K562 (cell line): ENCODE results near the gene CTDSPL. TPM values are rescaled to one million over a fixed set of nuclear protein-coding genes. Genes with fewer than 3 reads are reported as not detected.
A peak's percentile ranks its signal among the peaks of the same experiment; 100 is the strongest.

Source experiments
- ATAC-seq: fragments of 200-7000 bp; cut with Tn5 transposase; 3 replicates; pipeline ENCODE4 v1.9.1; 2020; ENCODE audit warnings: moderate library complexity
- BruUV-seq: library from RNA; stranded (reverse); fragments of 400-500 nt; replicated peaks from 2 replicates; lab custom pipeline; 2021; lab: Mats Ljungman, UMichigan
- CTCF ChIA-PET: fragments of 300-600 bp; formaldehyde crosslinking; extraction: SDS; loops from one replicate; lab custom pipeline; 2021; ENCODE audit warnings: low intra/inter-chr PET ratio; lab: Yijun Ruan, JAX
- POLR2A ChIA-PET: fragments of 300-600, 350-650 bp; sonication (Branson Sonifier 250); formaldehyde crosslinking; extraction: SDS; loops from one replicate; lab custom pipeline; 2021; ENCODE audit warnings: antibody characterized with exemption, inconsistent platforms; lab: Yijun Ruan, JAX
- DNase-seq, 4 experiments: peaks; one replicate each; pipeline versions ENCODE4 v3.0.0 to v3.0.0-alpha.2; 2011 to 2018; ENCODE audit warnings: low spot score in 3 of 4, mixed read lengths in 3 of 4; ENCODE audit errors: extremely low read depth in 1 of 4
- FAIRE-seq: peaks from 2 replicates; lab custom pipeline; 2011; peaks lifted over from hg19 to GRCh38; lab: Jason Lieb, UNC
- H2AFZ ChIP-seq: 2 replicates; pipeline ENCODE4 v1.6.0; 2011; ENCODE audit warnings: low read depth, low read length, control low read depth, inconsistent platforms
- H3K27ac ChIP-seq: fragments of 200-600 bp; 3 replicates; pipeline ENCODE4 v1.8.0; 2011; ENCODE audit warnings: low read depth, mild to moderate bottlenecking, control low read depth, inconsistent platforms, low read length, moderate library complexity, mixed read lengths; ENCODE audit errors: extremely low read depth
- H3K27me3 ChIP-seq, 2 experiments: fragments of 300-600 bp in 1 of 2; 2 replicates in 1 of 2; 3 replicates in 1 of 2; pipeline versions ENCODE4 v1.6.0 to v1.8.0; 2011; ENCODE audit warnings: inconsistent platforms in 2 of 2, low read length in 2 of 2, mild to moderate bottlenecking in 1 of 2, mixed read lengths in 1 of 2, moderate library complexity in 1 of 2; ENCODE audit not compliant: control insufficient read depth in 2 of 2, insufficient read depth in 2 of 2
- H3K36me3 ChIP-seq: fragments of 300-600 bp; 3 replicates; pipeline ENCODE4 v1.8.0; 2011; ENCODE audit warnings: mild to moderate bottlenecking, low read length, inconsistent platforms; ENCODE audit not compliant: control insufficient read depth, insufficient read depth
- H3K4me1 ChIP-seq, 2 experiments: fragments of 200-600 bp in 1 of 2; replicated peaks in 1 of 2; 2 replicates in 1 of 2; 3 replicates in 1 of 2; pipeline versions ENCODE4 v1.5.1 to v1.8.0; 2011; ENCODE audit warnings: inconsistent platforms in 2 of 2, low read length in 2 of 2, mild to moderate bottlenecking in 1 of 2, mixed read lengths in 1 of 2, moderate library complexity in 1 of 2; ENCODE audit not compliant: control insufficient read depth in 2 of 2, insufficient read depth in 2 of 2
- H3K4me2 ChIP-seq: 2 replicates; pipeline ENCODE4 v1.6.1; 2011; ENCODE audit warnings: low read length, control low read depth, inconsistent platforms, mixed read lengths; ENCODE audit not compliant: insufficient read depth
- H3K4me3 ChIP-seq: fragments of 200-600 bp; sonication (generic), shearing (Covaris generic); 2 replicates; pipeline ENCODE4 v1.5.1; 2016; ENCODE audit warnings: control low read depth, inconsistent platforms
- H3K79me2 ChIP-seq: fragments of 200-600 bp; 3 replicates; pipeline ENCODE4 v1.8.0; 2011; ENCODE audit warnings: low read length, inconsistent platforms; ENCODE audit not compliant: control insufficient read depth, insufficient read depth
- H3K9ac ChIP-seq, 2 experiments: 2 replicates each; pipeline versions ENCODE4 v1.6.0 to v1.6.1; 2011; ENCODE audit warnings: low read depth in 2 of 2, low read length in 2 of 2, control low read depth in 1 of 2, inconsistent platforms in 1 of 2, mild to moderate bottlenecking in 1 of 2, mixed read lengths in 1 of 2; ENCODE audit not compliant: insufficient read depth in 1 of 2
- H3K9me1 ChIP-seq: one replicate; pipeline ENCODE4 v1.6.0; 2011; ENCODE audit warnings: inconsistent platforms, mild to moderate bottlenecking, low read length, moderate library complexity; ENCODE audit not compliant: control insufficient read depth, insufficient read depth
- H3K9me3 ChIP-seq: replicated peaks from 2 replicates; pipeline ENCODE4 v1.5.1; 2011; ENCODE audit warnings: low read depth, low read length, inconsistent platforms; ENCODE audit not compliant: control insufficient read depth, insufficient read depth
- H4K20me1 ChIP-seq: replicated peaks from 2 replicates; pipeline ENCODE4 v1.6.1; 2011; ENCODE audit warnings: low read length, inconsistent platforms, mixed read lengths; ENCODE audit not compliant: control insufficient read depth, insufficient read depth
- ARID1B ChIP-seq: fragments of 450-650 bp; IDR thresholded peaks from 2 replicates; pipeline ENCODE4 v1.6.1; 2016; ENCODE audit warnings: antibody characterized with exemption, mild to moderate bottlenecking, inconsistent platforms
- ASH1L ChIP-seq: fragments of 450-650 bp; IDR thresholded peaks from 2 replicates; pipeline ENCODE4 v1.6.1; 2018; ENCODE audit warnings: borderline replicate concordance, mild to moderate bottlenecking, low read depth; ENCODE audit not compliant: partially characterized antibody
- CHD1 ChIP-seq: fragments of 200-600 bp; sonication (generic); IDR thresholded peaks from one replicate; pipeline ENCODE4 v1.6.1; 2012; ENCODE audit warnings: mild to moderate bottlenecking, moderate library complexity, low read length, inconsistent platforms
- HMG20B ChIP-seq: fragments of 250-450 bp; sonication (Bioruptor Pico); IDR thresholded peaks from 2 replicates; pipeline ENCODE4 v1.5.0; 2021; ENCODE audit warnings: mild to moderate bottlenecking
- NFE2 ChIP-seq: IDR thresholded peaks from 2 replicates; pipeline ENCODE4 v1.6.1; 2014; ENCODE audit warnings: antibody characterized with exemption, low read depth
- SMAD4 ChIP-seq: fragments of 250-450 bp; sonication (Bioruptor Pico); conservative IDR thresholded peaks from 2 replicates; pipeline ENCODE4 v1.8.0; 2021; ENCODE audit warnings: inconsistent platforms, mild to moderate bottlenecking, moderate library complexity
- STAG1 ChIP-seq: sonication (generic); formaldehyde crosslinking; IDR thresholded peaks from 2 replicates; pipeline ENCODE4 v1.5.0; 2020; ENCODE audit warnings: missing genetic modification reagents, borderline replicate concordance
- ZNF140 ChIP-seq: fragments of 250-450 bp; sonication (Bioruptor Pico); IDR thresholded peaks from 2 replicates; pipeline ENCODE4 v1.8.0; 2021; ENCODE audit warnings: moderate library complexity, mild to moderate bottlenecking, inconsistent platforms
- ZNF165 ChIP-seq: fragments of 250-450 bp; sonication (Bioruptor Pico); IDR thresholded peaks from 2 replicates; pipeline ENCODE4 v1.4.0; 2020; ENCODE audit warnings: borderline replicate concordance
- ZNF212 ChIP-seq: fragments of 450-650 bp; formaldehyde crosslinking; IDR thresholded peaks from 2 replicates; pipeline ENCODE4 v1.4.0; 2020; ENCODE audit warnings: mild to moderate bottlenecking
- ZNF699 ChIP-seq: fragments of 250-450 bp; sonication (Bioruptor Pico); IDR thresholded peaks from 2 replicates; pipeline ENCODE4 v1.8.0; 2021; ENCODE audit warnings: mild to moderate bottlenecking, moderate library complexity; ENCODE audit not compliant: insufficient replicate concordance
- WGBS: fragments of 100-300 bp; shearing (Covaris generic); methylation state at CpG from one replicate; pipeline ENCODE4 v1.1.6; 2016; ENCODE audit warnings: low coverage, mixed read lengths; ENCODE audit not compliant: insufficient coverage; ENCODE audit errors: missing lambda C conversion rate; 5-methylcytosine and 5-hydroxymethylcytosine counted together
- in situ Hi-C: fragments of 300-500 bp; cut with MboI; formaldehyde crosslinking; loops from 4 replicates; pipeline ENCODE4 v1.15.0; 2018; ENCODE audit warnings: inconsistent platforms, mixed read lengths
- intact Hi-C: fragments of 100-400 bp; cut with micrococcal nuclease; formaldehyde crosslinking; loops from 2 replicates; pipeline ENCODE4 v1.14.2; 2022
- polyA plus RNA-seq, 8 experiments: library from polyadenylated mRNA; depleted of rRNA in 4 of 8; stranded (reverse) in 5 of 8; unstranded in 3 of 8; fragments of >200 nt; fragmentation: Nextera tagmentation in 2 of 8; fragmentation: Illumina TruSeq in 1 of 8; extraction: Ambion mirVana in 2 of 8; extraction: Trizol in 1 of 8; gene quantifications; 2 replicates each; pipeline versions ENCODE4 v1.2.1 to v1.2.3, GENCODE V29; 2011 to 2014; ENCODE audit warnings: inconsistent platforms in 1 of 8, missing spikeins in 1 of 8
- total RNA-seq, 7 experiments: library from RNA; depleted of rRNA in 6 of 7; stranded (reverse); fragments of >200 nt in 6 of 7; fragmentation: Illumina TruSeq in 2 of 7; extraction: Trizol in 2 of 7; gene quantifications; 2 replicates each; pipeline versions ENCODE4 v1.2.1 to v1.2.3, GENCODE V29; 2011 to 2021; ENCODE audit warnings: low replicate concordance in 1 of 7
- TF ChIP-seq, protein P1 (sequence below), 2 experiments: fragments of 450-650 bp in 1 of 2; sonication (generic) in 1 of 2; formaldehyde crosslinking in 1 of 2; IDR thresholded peaks; 2 replicates each; pipeline versions ENCODE4 v1.7.1 to v1.9.0; 2016 to 2022; ENCODE audit warnings: inconsistent platforms in 1 of 2, mild to moderate bottlenecking in 1 of 2, missing genetic modification reagents in 1 of 2

The CTDSPL gene
- total and polyA plus RNA-seq, 9 of the 15 experiments (the other 6 are each of a cell fraction or from before 2014, with no cell fraction given), result 5.1 to 19.3 (median 11.3) TPM

- intact Hi-C loops (no loop called here), in situ Hi-C loops (no loop called here)
- Histone ChIP-seq H4K20me1 (peaks cover 5% of the 10 kb centered on the region), H3K4me2 (no peak overlapping the region), H3K27ac (no peak overlapping the region), H3K9ac (no peak overlapping the region), H3K9me1 (no peaks in the 10 kb centered on the region), H3K4me1 (0 out of 5 replicates have a peak, but pooled peaks cover 0 to 5% of the 10 kb centered on the region in 2 experiments), H3K27me3 (no peaks in the 10 kb centered on the region; a peak in 1 of 5 replicates), H3K79me2 (no peaks in the 10 kb centered on the region), H3K9me3 (no peaks in the 10 kb centered on the region), H2AFZ (no peak overlapping the region), H3K36me3 (no peaks in the 10 kb centered on the region), H3K4me3 (no peak overlapping the region)
- peak; percentile 67 for FAIRE-seq
- ATAC-seq, result no peak
- 5% methylated on average over 1 of the region's 1 CpG for WGBS
- no TSS peak for BruUV-seq
- ChIA-PET POLR2A (interaction anchor here (0.6 to 1.8 kb wide), 4 partner anchors 71 to 753 kb away, joined by 3 to 5 read pairs (median 4); no protein-coding TSS in a partner anchor), CTCF (no interaction called here)
- peak in 1 of 4 experiments; percentile 25 for DNase-seq
- no peak for TF ChIP-seq HMG20B (CRISPR knock-in tag)
- no peak for TF ChIP-seq STAG1 (CRISPR knock-in tag)
- TF ChIP-seq ZNF140, result no peak
- TF ChIP-seq ARID1B, result 0 out of 2 replicates have a peak, but pooled peaks have one; percentile 11
- TF ChIP-seq, protein P1, sequence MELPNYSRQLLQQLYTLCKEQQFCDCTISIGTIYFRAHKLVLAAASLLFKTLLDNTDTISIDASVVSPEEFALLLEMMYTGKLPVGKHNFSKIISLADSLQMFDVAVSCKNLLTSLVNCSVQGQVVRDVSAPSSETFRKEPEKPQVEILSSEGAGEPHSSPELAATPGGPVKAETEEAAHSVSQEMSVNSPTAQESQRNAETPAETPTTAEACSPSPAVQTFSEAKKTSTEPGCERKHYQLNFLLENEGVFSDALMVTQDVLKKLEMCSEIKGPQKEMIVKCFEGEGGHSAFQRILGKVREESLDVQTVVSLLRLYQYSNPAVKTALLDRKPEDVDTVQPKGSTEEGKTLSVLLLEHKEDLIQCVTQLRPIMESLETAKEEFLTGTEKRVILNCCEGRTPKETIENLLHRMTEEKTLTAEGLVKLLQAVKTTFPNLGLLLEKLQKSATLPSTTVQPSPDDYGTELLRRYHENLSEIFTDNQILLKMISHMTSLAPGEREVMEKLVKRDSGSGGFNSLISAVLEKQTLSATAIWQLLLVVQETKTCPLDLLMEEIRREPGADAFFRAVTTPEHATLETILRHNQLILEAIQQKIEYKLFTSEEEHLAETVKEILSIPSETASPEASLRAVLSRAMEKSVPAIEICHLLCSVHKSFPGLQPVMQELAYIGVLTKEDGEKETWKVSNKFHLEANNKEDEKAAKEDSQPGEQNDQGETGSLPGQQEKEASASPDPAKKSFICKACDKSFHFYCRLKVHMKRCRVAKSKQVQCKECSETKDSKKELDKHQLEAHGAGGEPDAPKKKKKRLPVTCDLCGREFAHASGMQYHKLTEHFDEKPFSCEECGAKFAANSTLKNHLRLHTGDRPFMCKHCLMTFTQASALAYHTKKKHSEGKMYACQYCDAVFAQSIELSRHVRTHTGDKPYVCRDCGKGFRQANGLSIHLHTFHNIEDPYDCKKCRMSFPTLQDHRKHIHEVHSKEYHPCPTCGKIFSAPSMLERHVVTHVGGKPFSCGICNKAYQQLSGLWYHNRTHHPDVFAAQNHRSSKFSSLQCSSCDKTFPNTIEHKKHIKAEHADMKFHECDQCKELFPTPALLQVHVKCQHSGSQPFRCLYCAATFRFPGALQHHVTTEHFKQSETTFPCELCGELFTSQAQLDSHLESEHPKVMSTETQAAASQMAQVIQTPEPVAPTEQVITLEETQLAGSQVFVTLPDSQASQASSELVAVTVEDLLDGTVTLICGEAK (IDR thresholded peaks at IDR 0.05), result no peak
- TF ChIP-seq, protein P1 (CRISPR knock-in tag; IDR thresholded peaks at IDR 0.05), result no peak
- no peak for TF ChIP-seq CHD1
- no peak for TF ChIP-seq ZNF165 (CRISPR knock-in tag)
- no peak for TF ChIP-seq ZNF699 (CRISPR knock-in tag)
- peak; percentile 77 for TF ChIP-seq SMAD4 (CRISPR knock-in tag)
- peak; percentile 60 for TF ChIP-seq NFE2
- no peak for TF ChIP-seq ASH1L
- TF ChIP-seq ZNF212 (CRISPR knock-in tag), result no peak
Measured at GRCh38 chr3:37852097-37852496, 9.6 kb upstream of the CTDSPL start.
